ENCODE results near the gene TMEM40.
"Not testable (repeated sequence)": the region's sequence is repeated elsewhere in the genome, so short reads cannot be mapped to it uniquely, and the experiment has no call there.

TMEM40 gene

GRCh38 chr3:12759097-12759679 lies at the start of gene TMEM40:
TMEM40 (minus strand) TSS chr3:12759259; CDS start chr3:12749832, 9,427 bp downstream.
- DNase-seq (ENCODE audit: low read depth in 3 of 3), result no peak

- DNase-seq (ENCODE audit: low read depth in 3 of 3), result no peak
These were observed 49.5 kb upstream of the TMEM40 start for GRCh38 chr3:12808587-12808986.

GRCh38 chr3:12807601-12808359 lies 48.7 kb upstream of the TMEM40 start:
- DNase-seq (ENCODE audit: low read depth in 3 of 3), result no peak

GRCh38 chr3:12807066-12807465 lies 48.0 kb upstream of the TMEM40 start:
- no peak for DNase-seq (ENCODE audit: low read depth in 3 of 3)

GRCh38 chr3:12803371-12803770 lies 44.3 kb upstream of the TMEM40 start:
- no peak for DNase-seq (ENCODE audit: low read depth in 3 of 3)

- DNase-seq (ENCODE audit: low read depth in 3 of 3), result no peak
These were observed 40.7 kb upstream of the TMEM40 start for GRCh38 chr3:12799525-12800440.

- no peak for DNase-seq (ENCODE audit: low read depth in 3 of 3)
These were observed 39.6 kb upstream of the TMEM40 start for GRCh38 chr3:12798559-12799179.

- no peak for DNase-seq (ENCODE audit: low read depth in 3 of 3)
These were observed 39.0 kb upstream of the TMEM40 start for GRCh38 chr3:12797892-12798558.

- no peak for DNase-seq (ENCODE audit: low read depth in 3 of 3)
These were observed 38.2 kb upstream of the TMEM40 start for GRCh38 chr3:12797124-12797891.

- peak in 1 of 3 experiments; percentile 23 for DNase-seq (ENCODE audit: low read depth in 3 of 3)
These were observed 37.4 kb upstream of the TMEM40 start, which contains the start of gene CAND2 for GRCh38 chr3:12796171-12797123. CAND2 (plus strand) TSS chr3:12796680; CDS start chr3:12796721, 41 bp downstream.

GRCh38 chr3:12793701-12794100 lies 34.6 kb upstream of the TMEM40 start:
- DNase-seq (ENCODE audit: low read depth in 3 of 3), result no peak

- no peak for DNase-seq (ENCODE audit: low read depth in 3 of 3)
These were observed 32.4 kb upstream of the TMEM40 start for GRCh38 chr3:12791430-12791829.

- DNase-seq (ENCODE audit: low read depth in 3 of 3), result not testable (repeated sequence)
These were observed 29.1 kb upstream of the TMEM40 start for GRCh38 chr3:12787967-12788690.

GRCh38 chr3:12787346-12787745 lies 28.3 kb upstream of the TMEM40 start:
- DNase-seq (ENCODE audit: low read depth in 3 of 3), result peak in 2 of 3 experiments; percentile 21 to 37

GRCh38 chr3:12785096-12785495 lies 26.0 kb upstream of the TMEM40 start:
- DNase-seq (ENCODE audit: low read depth in 3 of 3), result no peak

- no peak for DNase-seq (ENCODE audit: low read depth in 3 of 3)
These were observed 23.2 kb upstream of the TMEM40 start for GRCh38 chr3:12782172-12782815.

- no peak for DNase-seq (ENCODE audit: low read depth in 3 of 3)
These were observed 21.7 kb upstream of the TMEM40 start for GRCh38 chr3:12780751-12781150.

- no peak for DNase-seq (ENCODE audit: low read depth in 3 of 3)
These were observed 18.1 kb upstream of the TMEM40 start for GRCh38 chr3:12777171-12777570.
